Activated naive CD4-positive, alpha-beta T cell treated with anti-CD3 and anti-CD28 coated beads, Interleukin-2, amount 50 U/mL, for 24 hours (primary cell): ENCODE measurements around the gene TMEM108.

Experiments used
- H3K27ac Mint-ChIP-seq: one replicate; pipeline ENCODE4 v1.8.0; 2021; ENCODE audit warnings: mild to moderate bottlenecking, mixed read lengths
- H3K27me3 Mint-ChIP-seq: one replicate; pipeline ENCODE4 v1.8.0; 2021; ENCODE audit warnings: mixed read lengths
- H3K36me3 Mint-ChIP-seq: one replicate; pipeline ENCODE4 v1.8.0; 2021; ENCODE audit warnings: mixed read lengths
- H3K4me1 Mint-ChIP-seq: one replicate; pipeline ENCODE4 v1.8.0; 2021; ENCODE audit warnings: mixed read lengths
- H3K4me3 Mint-ChIP-seq: one replicate; pipeline ENCODE4 v1.8.0; 2021; ENCODE audit warnings: mild to moderate bottlenecking, mixed read lengths
- H3K9me3 Mint-ChIP-seq: one replicate; pipeline ENCODE4 v1.8.0; 2021; ENCODE audit warnings: mixed read lengths

The TMEM108 gene

GRCh38 chr3:133388696-133389395 lies 350.7 kb downstream of the TMEM108 start:
- H3K27me3 Mint-ChIP-seq = peaks cover 2% of the 10 kb centered on the region
- H3K9me3 Mint-ChIP-seq = no peaks in the 10 kb centered on the region
- H3K27ac Mint-ChIP-seq = no peak overlapping the region
- no peak overlapping the region for H3K4me3 Mint-ChIP-seq
- no peaks in the 10 kb centered on the region for H3K4me1 Mint-ChIP-seq
- no peaks in the 10 kb centered on the region for H3K36me3 Mint-ChIP-seq

GRCh38 chr3:133390715-133391114 lies 352.5 kb downstream of the TMEM108 start:
- Mint-ChIP-seq H3K27me3 (no peaks in the 10 kb centered on the region), H3K4me1 (peaks cover 4% of the 10 kb centered on the region), H3K27ac (no peak overlapping the region), H3K9me3 (no peaks in the 10 kb centered on the region), H3K4me3 (no peak overlapping the region), H3K36me3 (no peaks in the 10 kb centered on the region)

GRCh38 chr3:133393204-133393603 lies 355.0 kb downstream of the TMEM108 start:
- Mint-ChIP-seq H3K9me3 (no peaks in the 10 kb centered on the region), H3K4me3 (no peak overlapping the region), H3K4me1 (peaks cover 4% of the 10 kb centered on the region), H3K27ac (peak overlapping the region; percentile 6), H3K36me3 (no peaks in the 10 kb centered on the region), H3K27me3 (no peaks in the 10 kb centered on the region)

GRCh38 chr3:133393691-133394474 lies 355.7 kb downstream of the TMEM108 start:
- Mint-ChIP-seq H3K4me3 (no peak overlapping the region), H3K27ac (no peak overlapping the region), H3K36me3 (no peaks in the 10 kb centered on the region), H3K4me1 (peaks cover 4% of the 10 kb centered on the region), H3K27me3 (no peaks in the 10 kb centered on the region), H3K9me3 (no peaks in the 10 kb centered on the region)

GRCh38 chr3:133394561-133395311 lies 356.5 kb downstream of the TMEM108 start:
- H3K4me1 Mint-ChIP-seq = peaks cover 4% of the 10 kb centered on the region
- H3K4me3 Mint-ChIP-seq = no peak overlapping the region
- H3K36me3 Mint-ChIP-seq = no peaks in the 10 kb centered on the region
- no peaks in the 10 kb centered on the region for H3K27me3 Mint-ChIP-seq
- no peaks in the 10 kb centered on the region for H3K9me3 Mint-ChIP-seq
- no peak overlapping the region for H3K27ac Mint-ChIP-seq

- H3K36me3 Mint-ChIP-seq = no peaks in the 10 kb centered on the region
- peaks cover 4% of the 10 kb centered on the region for H3K4me1 Mint-ChIP-seq
- H3K27ac Mint-ChIP-seq = no peak overlapping the region
- H3K4me3 Mint-ChIP-seq = no peak overlapping the region
- H3K27me3 Mint-ChIP-seq = no peaks in the 10 kb centered on the region
- no peaks in the 10 kb centered on the region for H3K9me3 Mint-ChIP-seq
Measured at GRCh38 chr3:133396906-133397305, 358.7 kb downstream of the TMEM108 start.

GRCh38 chr3:133400006-133400515 lies 361.9 kb downstream of the TMEM108 start, which contains the start of gene BFSP2:
Gene BFSP2, plus strand, starts transcription at chr3:133400056. Its CDS starts 28 bp downstream, at chr3:133400084.
- Mint-ChIP-seq H3K36me3 (no peaks in the 10 kb centered on the region), H3K4me1 (peaks cover 3% of the 10 kb centered on the region), H3K27ac (no peak within 1 kb of the TSS), H3K9me3 (no peaks in the 10 kb centered on the region), H3K27me3 (no peaks in the 10 kb centered on the region), H3K4me3 (no peak within 1 kb of the TSS)

GRCh38 chr3:133401374-133402135 lies 363.4 kb downstream of the TMEM108 start:
- Mint-ChIP-seq H3K4me3 (no peak overlapping the region), H3K9me3 (no peaks in the 10 kb centered on the region), H3K4me1 (no peaks in the 10 kb centered on the region)

GRCh38 chr3:133404920-133405319 lies 366.7 kb downstream of the TMEM108 start:
- no peaks in the 10 kb centered on the region for H3K36me3 Mint-ChIP-seq

More at GRCh38 chr3:133401374-133402135, 363.4 kb downstream of the TMEM108 start:
- no peaks in the 10 kb centered on the region for H3K36me3 Mint-ChIP-seq
- H3K27me3 Mint-ChIP-seq = no peaks in the 10 kb centered on the region
- H3K27ac Mint-ChIP-seq = no peak overlapping the region

GRCh38 chr3:133408366-133408765 lies 370.2 kb downstream of the TMEM108 start:
- Mint-ChIP-seq H3K27ac (no peak overlapping the region), H3K4me3 (no peak overlapping the region), H3K36me3 (no peaks in the 10 kb centered on the region), H3K9me3 (no peaks in the 10 kb centered on the region), H3K27me3 (no peaks in the 10 kb centered on the region), H3K4me1 (peaks cover 7% of the 10 kb centered on the region)

More at GRCh38 chr3:133404920-133405319, 366.7 kb downstream of the TMEM108 start:
- no peak overlapping the region for H3K27ac Mint-ChIP-seq
- H3K4me1 Mint-ChIP-seq = no peaks in the 10 kb centered on the region
- H3K9me3 Mint-ChIP-seq = no peaks in the 10 kb centered on the region
- H3K4me3 Mint-ChIP-seq = no peak overlapping the region
- no peaks in the 10 kb centered on the region for H3K27me3 Mint-ChIP-seq

GRCh38 chr3:133408961-133409360 lies 370.8 kb downstream of the TMEM108 start:
- Mint-ChIP-seq H3K27me3 (no peaks in the 10 kb centered on the region), H3K4me3 (no peak overlapping the region), H3K36me3 (no peaks in the 10 kb centered on the region), H3K27ac (no peak overlapping the region), H3K9me3 (no peaks in the 10 kb centered on the region), H3K4me1 (peaks cover 8% of the 10 kb centered on the region)

GRCh38 chr3:133410191-133410892 lies 372.2 kb downstream of the TMEM108 start:
- Mint-ChIP-seq H3K27ac (no peak overlapping the region), H3K4me3 (no peak overlapping the region), H3K36me3 (no peaks in the 10 kb centered on the region), H3K4me1 (peaks cover 8% of the 10 kb centered on the region), H3K9me3 (no peaks in the 10 kb centered on the region), H3K27me3 (no peaks in the 10 kb centered on the region)

- H3K4me1 Mint-ChIP-seq = peaks cover 8% of the 10 kb centered on the region
- no peaks in the 10 kb centered on the region for H3K36me3 Mint-ChIP-seq
- H3K27me3 Mint-ChIP-seq = no peaks in the 10 kb centered on the region
- no peaks in the 10 kb centered on the region for H3K9me3 Mint-ChIP-seq
- H3K27ac Mint-ChIP-seq = no peak overlapping the region
- H3K4me3 Mint-ChIP-seq = no peak overlapping the region
Measured at GRCh38 chr3:133412183-133413132, 374.3 kb downstream of the TMEM108 start.
